GM19468 (cell line): ENCODE data around the gene OTULIN.

Experiments used
- ATAC-seq: cut with Tn5 transposase; IDR thresholded peaks from one replicate; pipeline ENCODE4 v1.9.1; 2021; ENCODE audit warnings: mild to moderate bottlenecking, moderate library complexity, moderate number of reproducible peaks; ENCODE audit not compliant: unreplicated experiment; ENCODE audit errors: extremely low read depth

Gene OTULIN

DNA sequence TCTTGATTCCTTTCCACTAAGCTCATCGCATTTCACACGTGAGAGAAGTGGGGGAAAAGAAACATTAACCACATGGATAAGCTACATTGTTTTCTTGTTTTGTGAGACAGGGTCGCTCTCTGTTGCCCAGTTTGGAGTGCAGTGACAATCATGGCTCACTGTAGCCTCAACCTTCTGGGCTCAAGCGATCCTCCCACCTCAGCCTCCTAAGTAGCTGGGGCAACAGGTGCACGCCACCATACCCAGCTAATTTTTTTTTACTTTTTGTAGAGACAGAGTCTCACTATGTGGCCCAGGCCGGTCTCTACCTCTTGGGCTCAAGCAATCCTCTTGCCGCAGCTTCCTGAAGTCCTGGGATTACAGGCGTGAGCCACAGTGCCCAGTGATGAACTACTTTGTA is 2.8 kb downstream of the OTULIN start:
- no peak for ATAC-seq

- ATAC-seq = no peak
Measured at GRCh38 chr5:14667770-14668169, 3.3 kb downstream of the OTULIN start.

DNA sequence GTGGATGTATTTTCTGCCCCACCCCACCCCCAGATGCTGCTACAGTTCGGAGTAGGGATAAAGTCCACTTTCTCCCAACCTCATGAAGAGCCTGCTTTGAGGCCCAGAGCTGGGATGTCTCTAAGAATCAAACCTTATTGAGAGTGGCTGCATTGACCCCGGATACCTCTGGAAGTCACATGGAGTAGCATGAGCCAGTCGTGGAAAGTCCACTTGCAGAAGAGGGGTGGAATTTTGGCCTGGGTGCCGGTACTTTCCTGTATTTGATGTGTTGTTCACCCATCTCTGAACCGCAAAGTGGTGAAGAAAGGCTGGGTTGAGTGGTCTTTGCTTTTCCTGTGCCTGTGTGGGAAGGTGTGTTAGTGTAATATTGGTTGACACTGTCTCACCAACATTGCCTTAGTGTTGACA is 3.7 kb downstream of the OTULIN start:
- ATAC-seq = no peak

- ATAC-seq = no peak
Measured at GRCh38 chr5:14669415-14669814, 4.9 kb downstream of the OTULIN start.

DNA sequence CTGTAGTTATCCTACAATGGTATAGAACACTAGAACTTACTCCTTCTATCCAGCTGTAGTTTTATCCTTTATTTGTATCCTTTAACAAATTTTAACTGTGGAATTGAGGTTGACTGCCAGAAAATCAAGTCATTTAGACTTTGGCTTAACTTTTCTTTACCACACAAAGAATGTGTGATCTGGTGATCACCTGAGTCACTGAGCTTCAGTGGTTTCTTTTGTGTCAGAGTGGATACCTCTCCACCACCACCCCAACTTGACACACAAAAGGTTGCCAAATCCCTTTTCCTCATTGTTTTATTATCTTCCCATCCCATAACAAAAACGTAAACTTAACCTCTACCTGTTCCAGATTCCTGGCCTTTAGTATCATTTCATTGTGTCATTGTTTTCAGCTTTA is 5.5 kb downstream of the OTULIN start:
- no peak for ATAC-seq

- ATAC-seq = no peak
Measured at GRCh38 chr5:14671414-14671813, 6.9 kb downstream of the OTULIN start.

- ATAC-seq = no peak
Measured at GRCh38 chr5:14672082-14672481, 7.6 kb downstream of the OTULIN start.

GRCh38 chr5:14672484-14673394 is 8.2 kb downstream of the OTULIN start:
- ATAC-seq = no peak

DNA sequence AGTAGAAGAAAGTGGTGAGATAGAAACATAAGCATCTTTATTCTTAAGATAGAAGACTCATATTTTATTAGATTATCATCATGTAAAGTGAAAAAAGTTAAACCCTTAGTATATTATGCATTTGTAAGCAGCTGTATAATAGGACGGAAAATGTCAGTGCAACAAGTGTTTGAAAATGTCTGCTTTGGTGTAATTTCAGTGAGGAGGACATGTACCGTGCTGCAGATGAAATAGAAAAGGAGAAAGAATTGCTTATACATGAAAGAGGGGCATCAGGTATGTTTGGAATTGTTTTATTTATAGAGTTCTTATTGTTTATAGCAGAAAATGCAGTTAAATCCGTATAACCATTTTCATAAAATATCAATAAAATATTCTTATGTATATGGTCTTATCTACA is 8.9 kb downstream of the OTULIN start:
- no peak for ATAC-seq

- ATAC-seq = no peak
Measured at GRCh38 chr5:14674983-14675854, 10.7 kb downstream of the OTULIN start.

- ATAC-seq = peak; percentile 38
Measured at GRCh38 chr5:14675865-14676300, 11.4 kb downstream of the OTULIN start.

DNA sequence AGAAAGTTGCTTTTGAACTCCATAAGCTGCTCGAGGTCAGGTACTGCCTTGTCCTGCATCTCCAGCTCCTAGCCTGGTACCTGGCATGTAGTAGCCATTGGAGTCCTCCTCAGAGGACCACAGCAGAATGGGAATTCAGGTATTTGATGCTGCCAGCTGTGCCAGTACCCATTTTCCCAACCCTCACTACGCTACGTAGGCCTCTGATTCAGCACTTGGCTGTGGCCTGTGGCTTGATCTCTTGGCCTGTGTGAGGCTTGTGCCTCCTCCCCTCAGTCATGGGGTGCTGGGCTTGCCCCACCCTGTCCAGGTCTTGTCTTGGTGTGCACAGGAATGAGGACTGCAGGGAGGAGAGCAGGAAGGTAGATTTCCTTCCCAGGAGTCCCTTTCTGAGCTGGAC is 11.8 kb downstream of the OTULIN start:
- peak; percentile 23 for ATAC-seq

DNA sequence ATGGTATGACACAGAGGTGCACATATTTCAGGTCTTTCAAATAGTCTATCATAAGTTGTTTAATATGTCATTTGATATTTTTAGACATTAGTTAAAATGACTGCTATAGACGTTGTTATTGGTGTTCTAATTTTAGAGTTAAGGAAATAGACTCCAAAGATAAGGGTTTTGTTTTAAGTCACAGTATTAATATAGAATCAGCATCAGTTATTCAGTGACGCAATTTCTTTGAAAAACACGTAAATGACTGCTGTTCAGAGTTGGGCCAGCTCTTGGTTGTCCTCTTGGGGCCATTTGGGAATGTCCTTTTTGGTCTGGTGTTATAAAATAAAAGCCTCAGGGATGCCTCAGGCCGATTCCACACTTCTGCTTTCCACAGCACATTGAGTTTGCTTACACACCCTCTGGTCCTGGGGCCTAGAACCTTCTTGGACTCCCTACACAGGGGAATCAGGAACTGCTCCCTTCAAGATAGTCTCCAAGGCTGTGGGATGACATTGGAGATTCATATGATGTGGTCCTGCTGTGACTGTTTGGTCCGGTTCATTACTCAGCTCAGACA is 14.3 kb downstream of the OTULIN start:
- no peak for ATAC-seq

DNA sequence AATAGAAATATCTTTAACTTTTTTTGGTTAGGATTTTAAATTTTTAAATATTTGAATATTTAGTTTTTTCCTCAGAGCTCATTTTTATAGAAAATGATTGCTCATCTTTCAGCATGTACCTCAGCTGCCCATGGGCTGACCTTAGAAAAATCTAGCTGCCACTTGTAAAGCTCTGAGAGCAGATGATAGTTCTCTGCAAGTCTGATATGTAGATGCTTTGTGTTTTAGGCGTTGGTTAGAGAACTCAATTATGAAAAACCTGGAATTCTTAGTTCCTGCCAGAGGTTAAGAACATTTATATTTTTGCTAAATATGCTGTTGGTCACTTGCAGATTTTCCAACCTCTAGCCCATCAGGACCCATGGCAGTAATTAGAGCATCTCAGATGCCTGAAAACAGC is 15.1 kb downstream of the OTULIN start:
- no peak for ATAC-seq

- ATAC-seq = no peak
Measured at GRCh38 chr5:14681236-14681752, 16.8 kb downstream of the OTULIN start.

DNA sequence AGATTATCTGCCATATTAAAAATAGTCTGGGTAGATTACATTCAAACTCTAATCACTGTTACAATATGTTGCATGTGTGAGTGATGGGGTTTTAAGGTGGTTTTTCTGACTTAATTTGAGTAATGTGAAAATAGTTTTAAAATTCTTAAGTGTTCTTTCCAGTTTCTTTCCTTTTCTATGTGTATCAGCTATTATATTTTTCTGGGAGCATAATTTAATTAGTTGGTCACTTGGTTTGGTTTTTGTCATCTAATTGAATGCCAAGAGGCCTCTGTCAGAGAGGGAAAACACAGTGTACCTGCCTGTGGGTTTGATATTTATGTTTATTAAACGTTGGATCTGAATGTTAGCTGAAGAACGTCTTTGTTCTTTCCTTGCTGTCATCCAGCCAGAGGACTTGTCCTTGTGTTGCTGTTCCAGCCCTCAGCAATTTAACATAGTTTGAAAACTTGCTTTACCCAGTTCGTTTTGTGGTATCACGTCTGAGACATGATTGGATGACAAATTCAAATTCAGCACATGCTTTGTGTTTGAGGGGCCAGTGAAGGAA is 19.5 kb downstream of the OTULIN start:
- ATAC-seq = no peak

DNA sequence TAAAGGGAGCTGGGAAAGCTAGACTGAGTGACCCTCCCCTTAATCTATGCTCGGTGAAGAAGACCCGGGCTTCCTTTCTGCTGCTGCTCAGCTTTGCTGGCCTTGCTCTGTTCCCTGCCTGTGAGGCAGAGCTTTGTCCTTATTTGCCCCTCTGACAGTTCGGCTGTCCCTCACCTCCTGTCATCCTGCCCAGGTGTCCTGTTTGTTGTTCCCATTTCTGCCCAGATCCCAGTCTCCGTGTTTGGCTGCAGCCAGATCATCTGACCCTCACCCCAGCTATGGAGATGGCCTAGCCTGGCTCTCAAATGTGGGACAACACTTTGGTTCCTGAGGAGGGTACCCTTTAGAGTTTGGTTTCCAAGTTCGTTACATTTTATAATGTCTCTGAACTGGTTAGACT is 20.2 kb downstream of the OTULIN start:
- ATAC-seq = no peak

- peak; percentile 99 for ATAC-seq
Measured at GRCh38 chr5:14685757-14686156, 21.2 kb downstream of the OTULIN start.

DNA sequence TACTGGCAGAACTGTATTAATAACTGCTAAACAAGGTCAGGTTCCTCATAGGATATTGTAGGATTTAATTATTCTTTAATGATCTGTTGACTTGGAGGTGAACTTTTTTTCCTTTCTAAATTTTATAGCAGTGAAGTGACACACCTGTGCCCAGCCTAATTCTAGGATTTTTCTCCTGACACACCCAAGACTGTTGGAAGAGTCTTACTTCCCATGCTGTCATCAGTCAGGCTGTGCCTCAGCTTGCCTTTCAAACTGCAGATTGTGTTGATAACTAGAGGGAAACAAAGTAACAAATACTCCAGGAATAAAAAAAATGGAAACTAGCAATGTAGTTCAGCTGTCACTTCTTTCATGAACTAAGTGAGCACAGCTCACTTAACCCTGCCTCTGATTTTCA is 22.0 kb downstream of the OTULIN start:
- ATAC-seq = no peak

DNA sequence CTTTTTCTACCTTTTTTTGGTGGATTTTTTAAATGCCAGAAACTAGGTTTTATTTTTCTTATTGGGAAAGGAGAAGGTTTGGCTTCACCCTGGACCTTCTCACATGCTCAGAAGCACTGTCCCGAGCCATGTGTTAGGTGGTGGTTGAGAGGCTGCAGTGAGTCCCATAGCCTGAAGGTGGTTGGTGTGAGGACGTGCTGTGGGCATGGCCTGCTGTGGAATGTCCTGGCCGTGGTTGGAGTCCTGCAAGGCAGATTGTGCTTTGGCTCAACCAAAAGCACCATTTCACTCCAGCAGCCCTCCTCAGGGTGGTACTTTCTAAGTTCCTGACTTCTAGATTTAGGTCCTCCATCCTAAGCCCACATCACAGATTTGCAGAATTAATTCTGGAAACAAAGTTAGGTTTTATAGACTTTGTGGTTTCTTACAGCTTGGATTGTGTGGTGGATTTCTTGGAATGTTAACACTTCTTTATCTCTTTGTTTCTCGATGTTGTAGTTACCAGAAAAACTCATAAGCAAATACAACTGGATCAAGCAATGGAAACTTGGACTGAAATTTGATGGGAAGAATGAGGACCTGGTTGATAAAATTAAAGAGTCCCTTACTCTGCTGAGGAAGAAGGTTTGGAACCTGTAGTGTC is 22.6 kb downstream of the OTULIN start:
- ATAC-seq = no peak
